HG03066 (cell line): ENCODE results near the gene ITPKB.
"Not testable (repeated sequence)": the region's sequence is repeated elsewhere in the genome, so short reads cannot be mapped to it uniquely, and the experiment has no call there.

ENCODE experiments used
- ATAC-seq: cut with Tn5 transposase; IDR thresholded peaks from one replicate; pipeline ENCODE4 v1.9.1; 2021; ENCODE audit warnings: low read depth; ENCODE audit not compliant: unreplicated experiment

ITPKB gene

GRCh38 chr1:226761322-226761721 is 22.2 kb upstream of the ITPKB start:
- ATAC-seq: no peak

- no peak for ATAC-seq
Measured at GRCh38 chr1:226754793-226755533, 15.9 kb upstream of the ITPKB start.

- ATAC-seq: no peak
Measured at GRCh38 chr1:226754097-226754496, 15.0 kb upstream of the ITPKB start.

GRCh38 chr1:226751703-226752102 is 12.6 kb upstream of the ITPKB start:
- ATAC-seq: no peak

GRCh38 chr1:226751214-226751613 is 12.1 kb upstream of the ITPKB start:
- ATAC-seq: no peak

- ATAC-seq: no peak
Measured at GRCh38 chr1:226749467-226749866, 10.4 kb upstream of the ITPKB start.

- no peak for ATAC-seq
Measured at GRCh38 chr1:226748306-226748705, 9.2 kb upstream of the ITPKB start.

- ATAC-seq: not testable (repeated sequence)
Measured at GRCh38 chr1:226747519-226748263, 8.6 kb upstream of the ITPKB start.

GRCh38 chr1:226743259-226743658 is 4.2 kb upstream of the ITPKB start:
- ATAC-seq: no peak

GRCh38 chr1:226741009-226741408 is 1.9 kb upstream of the ITPKB start:
- no peak for ATAC-seq

GRCh38 chr1:226739696-226740065 is 599 bp upstream of the ITPKB start:
- ATAC-seq: no peak

GRCh38 chr1:226738421-226738994 is 574 bp downstream of the ITPKB start:
- no peak for ATAC-seq

GRCh38 chr1:226737819-226738420 is 1.2 kb downstream of the ITPKB start:
- no peak for ATAC-seq

GRCh38 chr1:226736908-226737818 is 1.9 kb downstream of the ITPKB start:
- peak; percentile 35 for ATAC-seq

GRCh38 chr1:226736001-226736907 is 2.8 kb downstream of the ITPKB start:
- ATAC-seq: no peak

GRCh38 chr1:226735576-226735975 is 3.5 kb downstream of the ITPKB start:
- no peak for ATAC-seq

- no peak for ATAC-seq
Measured at GRCh38 chr1:226734611-226735153, 4.4 kb downstream of the ITPKB start.

- no peak for ATAC-seq
Measured at GRCh38 chr1:226733876-226734275, 5.2 kb downstream of the ITPKB start.

- ATAC-seq: no peak
Measured at GRCh38 chr1:226733304-226733703, 5.8 kb downstream of the ITPKB start.
